GM18519 (cell line): ENCODE measurements around the gene NAP1L1.

Source experiments
- ATAC-seq: cut with Tn5 transposase; IDR thresholded peaks from one replicate; pipeline ENCODE4 v1.9.1; 2021; ENCODE audit warnings: mild to moderate bottlenecking, moderate library complexity; ENCODE audit not compliant: unreplicated experiment, low FRiP score

Gene NAP1L1, protein sequence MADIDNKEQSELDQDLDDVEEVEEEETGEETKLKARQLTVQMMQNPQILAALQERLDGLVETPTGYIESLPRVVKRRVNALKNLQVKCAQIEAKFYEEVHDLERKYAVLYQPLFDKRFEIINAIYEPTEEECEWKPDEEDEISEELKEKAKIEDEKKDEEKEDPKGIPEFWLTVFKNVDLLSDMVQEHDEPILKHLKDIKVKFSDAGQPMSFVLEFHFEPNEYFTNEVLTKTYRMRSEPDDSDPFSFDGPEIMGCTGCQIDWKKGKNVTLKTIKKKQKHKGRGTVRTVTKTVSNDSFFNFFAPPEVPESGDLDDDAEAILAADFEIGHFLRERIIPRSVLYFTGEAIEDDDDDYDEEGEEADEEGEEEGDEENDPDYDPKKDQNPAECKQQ

GRCh38 chr12:76083904-76084862, at the start of gene NAP1L1:
Gene NAP1L1, minus strand, starts transcription at chr12:76084685. Its CDS starts 10,466 bp downstream, at chr12:76074219.
- ATAC-seq = peak; percentile 91

DNA sequence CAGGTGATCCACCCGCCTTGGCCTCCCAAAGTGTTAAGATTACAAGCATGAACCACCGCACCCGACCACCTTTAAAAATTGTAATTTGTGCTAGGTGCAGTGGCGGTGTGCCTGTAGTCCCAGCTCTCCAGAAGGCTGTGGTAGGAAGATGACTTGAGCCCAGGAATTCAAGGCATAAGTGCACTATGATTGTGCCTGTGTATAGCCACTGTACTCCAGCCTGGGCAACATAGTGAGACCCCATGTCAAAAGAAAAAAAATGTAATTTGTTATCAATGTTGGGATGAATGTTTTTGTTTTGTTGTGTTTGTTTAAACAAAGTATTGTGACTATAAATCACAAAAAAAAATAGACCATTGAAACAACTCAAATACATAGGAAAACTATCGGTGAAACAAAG, 43.1 kb upstream of the NAP1L1 start:
- no peak for ATAC-seq

DNA sequence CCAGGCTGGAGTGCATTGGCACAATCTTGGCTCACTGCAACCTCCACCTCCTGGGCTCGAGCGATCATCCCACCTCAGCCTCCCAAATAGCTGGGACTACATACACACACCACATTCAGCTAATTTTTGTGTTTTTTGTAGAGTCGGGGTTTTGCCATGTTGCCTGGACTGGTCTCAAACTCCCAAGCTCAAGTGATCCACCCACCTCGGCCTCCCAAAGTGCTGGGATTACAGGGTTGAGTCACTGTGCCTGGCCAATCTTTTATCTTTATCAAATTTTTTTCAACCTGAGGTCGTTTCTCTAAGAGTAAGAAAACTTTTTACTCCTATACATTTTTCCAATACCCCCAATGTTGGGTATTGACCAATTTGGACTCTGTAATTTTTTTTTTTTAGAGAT, 40.0 kb upstream of the NAP1L1 start:
- ATAC-seq = no peak

GRCh38 chr12:76123259-76124212, 39.1 kb upstream of the NAP1L1 start:
- no peak for ATAC-seq

- ATAC-seq = no peak
Measured at GRCh38 chr12:76119887-76120286, 35.4 kb upstream of the NAP1L1 start.

DNA sequence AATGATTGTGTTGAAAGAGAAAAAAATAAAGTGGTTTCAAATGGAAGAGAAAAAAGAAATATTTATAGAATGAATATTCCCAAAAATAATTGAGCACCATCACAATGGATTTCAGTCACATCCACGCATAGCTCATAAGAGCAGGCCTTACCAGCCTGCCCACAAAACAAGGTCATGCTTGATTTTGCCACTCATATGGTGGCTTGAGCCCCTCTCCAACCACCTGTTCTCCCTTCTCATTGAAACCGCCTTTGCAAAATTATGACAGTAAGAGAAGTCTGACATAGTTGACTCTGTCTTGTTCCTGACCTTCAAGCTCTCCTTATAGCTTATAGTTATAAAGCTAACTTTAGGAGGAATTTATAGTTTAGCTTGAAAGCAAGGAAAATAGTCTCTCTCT, 33.3 kb upstream of the NAP1L1 start:
- ATAC-seq = no peak

DNA sequence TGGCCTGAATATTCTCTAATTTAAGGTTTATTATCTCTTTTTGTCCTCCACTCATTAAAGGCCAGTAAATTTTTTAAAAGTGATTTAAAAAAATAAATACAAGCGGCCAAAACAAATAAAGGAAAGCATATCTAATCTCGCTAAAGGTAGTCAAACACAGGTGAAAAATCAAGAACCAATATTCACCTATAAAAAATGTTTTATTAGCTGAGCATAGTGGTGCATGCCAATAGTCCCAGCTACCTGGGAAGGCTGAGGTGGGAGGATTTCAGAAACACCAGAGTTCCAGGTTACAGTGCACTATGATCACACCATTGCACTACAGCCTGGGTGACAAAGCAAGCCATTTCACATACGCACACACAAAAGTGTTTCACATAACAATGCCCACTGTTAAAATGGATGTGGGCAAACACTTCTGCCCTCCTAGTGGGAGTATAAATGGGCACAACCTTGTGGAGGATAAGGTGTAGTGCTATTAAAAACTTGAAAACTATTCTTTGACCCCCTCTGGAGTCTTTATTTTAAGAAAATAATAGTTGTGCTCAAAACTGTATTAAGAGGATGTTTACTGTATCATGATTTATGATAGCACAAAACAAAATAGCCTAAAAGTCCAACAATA, 32.7 kb upstream of the NAP1L1 start:
- ATAC-seq = no peak

DNA sequence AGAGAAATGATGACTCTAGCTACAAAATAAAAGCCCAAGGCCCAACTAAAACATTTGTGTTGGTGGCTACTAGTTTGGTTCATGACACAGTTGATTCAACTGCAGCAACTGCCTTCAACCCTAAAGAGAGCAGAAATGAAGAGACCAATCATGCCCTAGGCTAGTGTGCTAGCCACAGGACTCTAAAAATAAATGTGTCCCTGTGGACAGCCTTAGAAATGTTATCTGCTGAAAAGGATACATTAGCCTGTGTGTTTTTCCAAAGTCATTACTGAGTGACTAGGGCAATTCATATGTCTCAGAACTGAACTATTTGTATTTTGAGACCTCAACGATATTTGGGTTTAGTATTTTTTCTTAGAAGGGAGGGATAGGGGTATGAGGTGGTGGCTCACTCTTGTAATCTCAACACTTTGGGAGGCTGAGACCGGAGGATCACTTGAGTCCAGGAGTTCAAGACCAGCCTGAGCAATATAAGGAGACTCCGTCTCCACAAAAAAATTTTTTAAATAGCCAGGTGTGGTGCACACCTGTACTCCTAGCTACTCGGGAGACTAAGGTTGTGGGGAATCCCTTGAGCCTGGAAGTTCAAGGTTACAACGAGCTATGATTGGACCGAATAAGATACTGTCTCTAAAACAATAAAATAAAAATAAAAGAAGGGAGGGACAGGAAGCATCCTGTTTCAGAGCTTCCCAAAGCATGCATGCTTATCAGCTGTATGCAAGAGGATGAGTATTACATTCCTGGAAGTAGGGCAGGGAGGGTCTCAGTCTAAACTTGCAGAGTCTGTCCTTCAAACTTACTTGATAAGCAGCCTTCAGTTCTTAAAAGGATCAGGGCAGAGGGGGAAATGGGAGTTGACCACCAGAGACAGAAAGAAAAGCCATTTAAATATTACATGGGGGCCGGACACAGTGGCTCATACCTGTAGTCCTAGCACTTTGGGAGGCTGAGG, 29.6 kb upstream of the NAP1L1 start:
- ATAC-seq = no peak

DNA sequence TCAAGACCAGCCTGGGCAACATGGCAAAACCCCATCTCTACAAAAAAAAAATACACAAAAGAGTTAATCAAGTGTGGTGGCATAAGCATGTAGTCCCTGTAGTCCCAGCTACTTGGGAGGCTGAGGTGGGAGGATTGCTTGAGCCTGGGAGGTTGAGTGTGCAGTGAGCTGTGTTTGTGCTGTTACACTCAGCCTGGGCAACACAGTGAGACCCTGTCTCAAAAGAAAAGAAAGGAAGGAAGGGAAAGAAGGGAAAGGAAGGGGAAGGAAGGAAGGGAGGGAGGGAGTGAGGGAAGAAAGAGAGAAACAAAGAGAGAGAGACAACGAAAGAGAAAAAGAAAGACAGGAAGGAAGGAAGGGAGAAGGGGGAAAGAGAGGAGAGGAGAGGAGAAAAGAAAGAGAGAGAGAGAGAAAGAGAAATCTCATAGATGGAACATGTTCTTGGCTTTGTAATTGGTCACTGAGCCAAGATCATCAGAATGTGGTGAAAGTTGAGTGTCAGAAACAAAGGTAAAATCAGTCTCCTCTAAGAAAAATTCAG, 26.8 kb upstream of the NAP1L1 start:
- no peak for ATAC-seq

DNA sequence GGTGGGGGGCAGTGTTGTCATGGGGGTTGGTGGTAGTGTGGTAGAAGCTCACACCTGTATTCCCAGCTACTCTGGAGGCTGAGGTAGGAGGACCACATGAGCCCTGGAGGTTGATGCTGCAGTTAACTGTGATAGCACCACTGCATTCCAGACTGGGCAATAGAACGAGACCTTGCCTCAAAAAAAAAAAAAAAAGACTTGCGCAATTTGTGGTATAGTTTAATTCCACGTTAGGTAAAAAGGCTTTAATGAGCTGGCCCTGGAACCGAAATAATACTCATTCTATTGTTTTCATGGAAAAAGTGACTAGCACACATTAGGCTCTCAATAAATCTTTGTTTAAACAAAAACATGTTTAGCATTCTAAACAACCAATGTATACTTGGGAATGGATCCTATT, 25.4 kb upstream of the NAP1L1 start:
- no peak for ATAC-seq

DNA sequence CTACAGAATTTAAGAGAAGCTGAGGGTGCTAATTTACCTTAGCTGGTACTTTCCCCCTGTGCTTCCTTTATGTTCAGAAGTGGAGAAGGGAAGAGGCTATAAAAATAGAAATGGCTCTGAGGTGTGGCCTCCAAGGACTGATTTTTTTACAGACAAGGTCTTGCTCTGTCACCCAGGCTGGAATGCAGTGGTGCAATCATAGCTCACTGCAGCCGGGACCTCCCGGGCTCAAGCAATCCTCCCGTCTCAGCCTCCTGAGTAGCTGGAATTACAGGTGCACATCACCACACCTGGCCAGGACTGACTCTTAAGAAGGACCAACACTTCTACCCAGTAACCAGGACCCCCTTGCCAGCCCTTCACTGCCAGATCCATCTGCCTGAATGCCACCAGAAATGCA, 23.9 kb upstream of the NAP1L1 start:
- ATAC-seq = no peak

DNA sequence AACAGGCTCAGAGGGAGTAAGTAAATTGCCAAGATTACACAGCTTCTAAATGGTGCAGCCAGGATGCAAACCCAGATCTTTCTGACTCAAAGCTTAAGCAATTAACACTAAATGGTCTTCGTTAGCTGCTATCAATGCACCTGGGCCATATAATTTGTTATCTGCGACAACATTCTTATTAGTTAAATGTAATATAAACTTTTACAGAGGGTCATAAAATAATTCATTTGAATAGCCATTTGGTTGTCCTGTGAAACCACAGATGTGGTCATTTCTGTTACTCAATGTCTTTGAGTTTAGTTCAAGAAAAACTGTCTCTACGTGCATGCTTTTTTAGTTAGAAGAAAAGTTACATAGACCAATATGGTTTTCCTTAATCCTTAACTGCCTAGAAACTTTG, 22.1 kb upstream of the NAP1L1 start:
- ATAC-seq = no peak

GRCh38 chr12:76103958-76104357, 19.5 kb upstream of the NAP1L1 start:
- no peak for ATAC-seq

DNA sequence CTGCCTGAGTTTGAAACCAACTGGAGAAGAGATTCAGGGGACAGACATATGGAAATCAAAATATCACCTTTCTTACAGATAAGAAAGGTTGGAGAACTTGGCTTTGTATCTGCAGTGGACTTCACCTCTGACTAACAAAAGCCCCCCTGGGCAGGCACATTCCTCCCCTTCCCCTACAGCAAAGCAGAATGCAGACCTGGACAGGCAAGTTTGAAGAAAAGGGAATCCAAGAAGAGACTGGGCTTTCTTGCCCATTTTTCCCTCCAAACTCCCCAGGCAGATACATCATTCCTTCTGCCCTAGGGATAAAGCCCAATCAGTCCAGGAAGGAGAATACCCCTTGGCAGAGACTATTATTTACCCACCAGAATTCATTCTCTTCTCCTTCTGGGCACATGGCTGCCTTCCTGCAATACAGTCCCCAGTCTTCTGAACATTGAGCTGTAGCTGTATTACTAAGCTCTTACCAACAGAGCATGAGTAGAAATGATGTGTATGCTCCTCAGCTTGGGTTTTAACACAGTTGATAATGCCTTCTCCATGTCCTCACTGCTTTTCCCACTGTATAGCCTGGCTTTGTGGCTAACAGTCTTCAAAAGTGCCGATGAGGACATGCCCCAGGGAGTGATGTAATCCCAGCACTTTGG, 17.4 kb upstream of the NAP1L1 start:
- ATAC-seq = no peak

- ATAC-seq = no peak
Measured at GRCh38 chr12:76096079-76096646, 11.7 kb upstream of the NAP1L1 start.

GRCh38 chr12:76094754-76095153, 10.3 kb upstream of the NAP1L1 start:
- ATAC-seq = no peak

GRCh38 chr12:76091246-76091754, 6.8 kb upstream of the NAP1L1 start:
- ATAC-seq = no peak

DNA sequence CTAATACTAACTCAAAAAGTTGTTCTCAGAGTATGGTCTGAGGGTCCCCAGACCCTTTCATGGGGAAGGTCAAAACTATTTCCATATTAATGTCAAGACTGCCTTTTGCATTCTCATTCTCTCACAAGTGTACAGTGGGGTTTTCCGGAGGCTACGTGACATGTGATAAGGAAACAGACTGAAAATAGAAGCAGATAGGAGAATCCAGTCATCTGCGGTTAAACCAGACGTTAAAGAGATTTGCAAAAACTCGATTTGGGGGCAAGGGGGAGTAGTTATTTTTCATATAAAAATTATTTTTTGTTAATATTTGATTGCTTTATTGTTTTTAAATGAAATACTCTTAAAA, 1.0 kb upstream of the NAP1L1 start:
- ATAC-seq = no peak
